ENCODE data around the gene STING1.
"Not testable (repeated sequence)": the region's sequence is repeated elsewhere in the genome, so short reads cannot be mapped to it uniquely, and the experiment has no call there.

STING1 gene

GRCh38 chr5:139503036-139503817 is 20.7 kb upstream of the STING1 start:
- DNase-seq (ENCODE audit: low read depth, low spot score): not testable (repeated sequence)

- DNase-seq (ENCODE audit: low read depth, low spot score): no peak
These were observed 18.8 kb upstream of the STING1 start for GRCh38 chr5:139501381-139501780.

- no peak for DNase-seq (ENCODE audit: low read depth, low spot score)
These were observed 13.3 kb upstream of the STING1 start for GRCh38 chr5:139495638-139496435.

- no peak for DNase-seq (ENCODE audit: low read depth, low spot score)
These were observed 12.3 kb upstream of the STING1 start for GRCh38 chr5:139494832-139495231.

- no peak for DNase-seq (ENCODE audit: low read depth, low spot score)
These were observed 11.7 kb upstream of the STING1 start for GRCh38 chr5:139494256-139494655.

GRCh38 chr5:139492700-139493192 is 10.2 kb upstream of the STING1 start:
- DNase-seq (ENCODE audit: low read depth, low spot score): no peak

- DNase-seq (ENCODE audit: low read depth, low spot score): no peak
These were observed 5.7 kb upstream of the STING1 start for GRCh38 chr5:139488260-139488659.

GRCh38 chr5:139486201-139486600 is 3.6 kb upstream of the STING1 start:
- no peak for DNase-seq (ENCODE audit: low read depth, low spot score)

- not testable (repeated sequence) for DNase-seq (ENCODE audit: low read depth, low spot score)
These were observed 291 bp upstream of the STING1 start for GRCh38 chr5:139482890-139483208.

- no peak for DNase-seq (ENCODE audit: low read depth, low spot score)
These were observed 943 bp downstream of the STING1 start for GRCh38 chr5:139481580-139482049.

- DNase-seq (ENCODE audit: low read depth, low spot score): no peak
These were observed 1.4 kb downstream of the STING1 start for GRCh38 chr5:139481122-139481533.

- DNase-seq (ENCODE audit: low read depth, low spot score): not testable (repeated sequence)
These were observed 2.8 kb downstream of the STING1 start for GRCh38 chr5:139479729-139480128.

GRCh38 chr5:139478657-139479423 is 3.7 kb downstream of the STING1 start:
- DNase-seq (ENCODE audit: low read depth, low spot score): not testable (repeated sequence)

GRCh38 chr5:139475865-139476617 is 6.5 kb downstream of the STING1 start:
- no peak for DNase-seq (ENCODE audit: low read depth, low spot score)

- no peak for DNase-seq (ENCODE audit: low read depth, low spot score)
These were observed 7.4 kb downstream of the STING1 start for GRCh38 chr5:139474890-139475791.

GRCh38 chr5:139473565-139473964 is 9.0 kb downstream of the STING1 start:
- no peak for DNase-seq (ENCODE audit: low read depth, low spot score)

- DNase-seq (ENCODE audit: low read depth, low spot score): no peak
These were observed 9.5 kb downstream of the STING1 start for GRCh38 chr5:139473105-139473504.

GRCh38 chr5:139472386-139473030 is 10.1 kb downstream of the STING1 start:
- DNase-seq (ENCODE audit: low read depth, low spot score): no peak

GRCh38 chr5:139470821-139471300 is 11.7 kb downstream of the STING1 start, which contains the start of gene SMIM33:
TSS of gene SMIM33 (plus strand) at chr5:139471004. CDS start at chr5:139471122, 118 bp downstream.
- no peak for DNase-seq (ENCODE audit: low read depth, low spot score)
